ENCODE data around the gene SERPINA4.

SERPINA4 gene

DNA sequence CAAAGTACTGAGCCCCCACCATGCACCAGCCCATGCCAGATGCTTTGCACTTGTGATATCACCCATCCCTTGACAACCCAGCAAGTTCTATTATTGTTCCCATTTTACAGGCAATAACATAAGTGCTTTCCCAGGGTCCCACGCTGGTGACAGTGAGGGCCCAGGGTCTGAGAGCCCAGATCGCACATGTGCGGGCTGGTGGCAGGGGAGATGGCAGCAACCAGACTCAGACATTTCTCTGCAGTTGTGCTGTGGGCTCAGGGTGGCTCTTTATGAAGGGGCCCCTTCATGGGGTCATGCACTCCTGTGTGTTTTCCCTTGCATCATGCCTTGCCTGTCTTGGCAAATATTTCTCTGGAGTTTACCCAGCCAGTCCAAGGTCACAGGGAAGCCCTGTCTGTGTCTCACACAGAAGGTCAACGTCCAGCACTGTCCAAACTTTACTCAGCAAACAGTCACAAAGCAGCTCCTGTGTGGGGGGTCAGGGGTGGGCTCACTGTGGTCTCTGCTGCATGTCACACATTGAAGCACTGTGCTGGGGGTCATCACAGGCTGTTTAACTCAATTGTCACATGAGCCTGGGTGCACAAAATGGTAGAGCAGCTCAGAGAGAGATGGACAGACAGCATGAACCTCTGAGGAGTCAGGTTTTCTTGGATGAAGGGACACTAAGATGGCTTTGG, 32.6 kb downstream of the SERPINA4 start:
- no peak for TF ChIP-seq FOXP2 (optimal IDR thresholded peaks at IDR 0.05; ENCODE audit: borderline replicate concordance, extremely low read depth, extremely low read length, insufficient read depth)
- TF ChIP-seq SIN3A (IDR thresholded peaks at IDR 0.05; ENCODE audit: borderline replicate concordance, insufficient read depth, low read length) = no peak
- TF ChIP-seq POLR2AphosphoS5 (IDR thresholded peaks at IDR 0.05; ENCODE audit: low read depth, low read length) = no peak
- TF ChIP-seq, protein P1, sequence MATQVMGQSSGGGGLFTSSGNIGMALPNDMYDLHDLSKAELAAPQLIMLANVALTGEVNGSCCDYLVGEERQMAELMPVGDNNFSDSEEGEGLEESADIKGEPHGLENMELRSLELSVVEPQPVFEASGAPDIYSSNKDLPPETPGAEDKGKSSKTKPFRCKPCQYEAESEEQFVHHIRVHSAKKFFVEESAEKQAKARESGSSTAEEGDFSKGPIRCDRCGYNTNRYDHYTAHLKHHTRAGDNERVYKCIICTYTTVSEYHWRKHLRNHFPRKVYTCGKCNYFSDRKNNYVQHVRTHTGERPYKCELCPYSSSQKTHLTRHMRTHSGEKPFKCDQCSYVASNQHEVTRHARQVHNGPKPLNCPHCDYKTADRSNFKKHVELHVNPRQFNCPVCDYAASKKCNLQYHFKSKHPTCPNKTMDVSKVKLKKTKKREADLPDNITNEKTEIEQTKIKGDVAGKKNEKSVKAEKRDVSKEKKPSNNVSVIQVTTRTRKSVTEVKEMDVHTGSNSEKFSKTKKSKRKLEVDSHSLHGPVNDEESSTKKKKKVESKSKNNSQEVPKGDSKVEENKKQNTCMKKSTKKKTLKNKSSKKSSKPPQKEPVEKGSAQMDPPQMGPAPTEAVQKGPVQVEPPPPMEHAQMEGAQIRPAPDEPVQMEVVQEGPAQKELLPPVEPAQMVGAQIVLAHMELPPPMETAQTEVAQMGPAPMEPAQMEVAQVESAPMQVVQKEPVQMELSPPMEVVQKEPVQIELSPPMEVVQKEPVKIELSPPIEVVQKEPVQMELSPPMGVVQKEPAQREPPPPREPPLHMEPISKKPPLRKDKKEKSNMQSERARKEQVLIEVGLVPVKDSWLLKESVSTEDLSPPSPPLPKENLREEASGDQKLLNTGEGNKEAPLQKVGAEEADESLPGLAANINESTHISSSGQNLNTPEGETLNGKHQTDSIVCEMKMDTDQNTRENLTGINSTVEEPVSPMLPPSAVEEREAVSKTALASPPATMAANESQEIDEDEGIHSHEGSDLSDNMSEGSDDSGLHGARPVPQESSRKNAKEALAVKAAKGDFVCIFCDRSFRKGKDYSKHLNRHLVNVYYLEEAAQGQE (IDR thresholded peaks at IDR 0.05; ENCODE audit: insufficient read depth in 1 of 2, low read depth in 2 of 2, low read length in 2 of 2) = no peak
- no peak for TF ChIP-seq TAF1 (IDR thresholded peaks at IDR 0.05; ENCODE audit: borderline replicate concordance, insufficient read depth, low read length)

DNA sequence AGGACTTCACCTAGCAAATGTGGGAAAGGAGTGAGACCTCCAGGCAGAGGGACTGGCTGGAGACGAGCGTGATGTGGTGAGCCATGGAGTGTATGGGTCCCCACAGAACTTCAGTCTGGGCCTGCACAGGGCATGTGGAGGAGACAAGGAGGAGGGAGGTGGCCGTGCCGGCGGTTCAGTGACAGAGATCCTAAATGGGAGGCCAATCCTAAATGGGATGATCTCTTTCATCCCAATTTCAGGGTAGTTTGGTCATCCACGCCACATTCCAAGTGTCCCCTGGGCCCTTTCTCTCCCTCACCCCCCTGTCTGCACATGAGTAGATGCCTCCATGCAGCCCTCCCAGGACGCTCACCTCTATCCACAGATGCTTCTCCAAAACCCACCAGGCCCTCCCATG, 33.2 kb downstream of the SERPINA4 start:
- TF ChIP-seq POLR2AphosphoS5 (IDR thresholded peaks at IDR 0.05; ENCODE audit: low read depth, low read length) (no peak), TAF1 (IDR thresholded peaks at IDR 0.05; ENCODE audit: borderline replicate concordance, insufficient read depth, low read length) (no peak), SIN3A (IDR thresholded peaks at IDR 0.05; ENCODE audit: borderline replicate concordance, insufficient read depth, low read length) (no peak), FOXP2 (optimal IDR thresholded peaks at IDR 0.05; ENCODE audit: borderline replicate concordance, extremely low read depth, extremely low read length, insufficient read depth) (no peak)
- TF ChIP-seq, protein P1 (IDR thresholded peaks at IDR 0.05; ENCODE audit: insufficient read depth in 1 of 2, low read depth in 2 of 2, low read length in 2 of 2) = no peak

DNA sequence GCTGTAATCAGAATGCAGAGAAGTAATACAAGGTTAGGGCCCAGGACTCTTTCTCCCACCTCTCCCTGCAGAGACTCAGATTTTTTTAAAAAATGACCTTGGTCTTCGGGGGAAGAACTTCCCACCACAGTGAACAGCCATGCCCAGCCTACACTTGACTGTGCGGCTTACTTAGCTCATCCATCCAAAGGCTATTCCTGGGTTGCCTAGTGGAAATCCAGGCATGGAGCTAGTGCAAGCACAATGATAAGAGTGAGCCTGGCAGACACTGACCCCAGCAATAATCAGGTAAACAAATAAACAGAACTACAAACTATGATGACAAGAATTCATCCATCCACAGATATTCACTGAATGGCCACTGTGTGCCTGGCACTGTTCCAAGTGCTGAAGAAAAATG, 34.7 kb downstream of the SERPINA4 start:
- TF ChIP-seq SIN3A (IDR thresholded peaks at IDR 0.05; ENCODE audit: borderline replicate concordance, insufficient read depth, low read length) (no peak), TAF1 (IDR thresholded peaks at IDR 0.05; ENCODE audit: borderline replicate concordance, insufficient read depth, low read length) (no peak), POLR2AphosphoS5 (IDR thresholded peaks at IDR 0.05; ENCODE audit: low read depth, low read length) (no peak), FOXP2 (optimal IDR thresholded peaks at IDR 0.05; ENCODE audit: borderline replicate concordance, extremely low read depth, extremely low read length, insufficient read depth) (no peak)
- TF ChIP-seq, protein P1 (IDR thresholded peaks at IDR 0.05; ENCODE audit: insufficient read depth in 1 of 2, low read depth in 2 of 2, low read length in 2 of 2) = no peak

DNA sequence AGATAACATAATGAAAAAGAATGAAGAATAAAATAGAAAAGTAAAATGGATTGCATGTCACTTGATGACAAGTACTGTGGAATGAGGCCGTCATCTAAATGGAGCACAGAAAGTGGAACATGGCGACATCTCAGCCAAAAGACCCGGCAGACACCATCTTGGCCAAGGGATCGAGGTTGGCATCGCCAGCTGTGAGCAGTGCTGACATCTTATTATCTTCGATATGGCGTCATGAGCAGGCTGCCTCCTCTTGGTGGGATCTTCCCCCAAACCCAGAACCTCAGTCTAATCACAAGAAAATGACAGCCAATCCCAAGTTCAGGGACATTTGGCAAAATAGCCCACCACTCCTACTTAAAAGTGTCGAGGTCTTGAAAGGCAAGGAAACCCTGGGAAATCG, 35.1 kb downstream of the SERPINA4 start:
- no peak for TF ChIP-seq SIN3A (IDR thresholded peaks at IDR 0.05; ENCODE audit: borderline replicate concordance, insufficient read depth, low read length)
- no peak for TF ChIP-seq FOXP2 (optimal IDR thresholded peaks at IDR 0.05; ENCODE audit: borderline replicate concordance, extremely low read depth, extremely low read length, insufficient read depth)
- TF ChIP-seq, protein P1 (IDR thresholded peaks at IDR 0.05; ENCODE audit: insufficient read depth in 1 of 2, low read depth in 2 of 2, low read length in 2 of 2) = no peak
- TF ChIP-seq POLR2AphosphoS5 (IDR thresholded peaks at IDR 0.05; ENCODE audit: low read depth, low read length) = no peak
- TF ChIP-seq TAF1 (IDR thresholded peaks at IDR 0.05; ENCODE audit: borderline replicate concordance, insufficient read depth, low read length) = no peak

Data from PFSK-1 (cell line).